ENCODE data around the gene TMEM191C.
"Not testable (repeated sequence)": the region's sequence is repeated elsewhere in the genome, so short reads cannot be mapped to it uniquely, and the experiment has no call there.

DNA sequence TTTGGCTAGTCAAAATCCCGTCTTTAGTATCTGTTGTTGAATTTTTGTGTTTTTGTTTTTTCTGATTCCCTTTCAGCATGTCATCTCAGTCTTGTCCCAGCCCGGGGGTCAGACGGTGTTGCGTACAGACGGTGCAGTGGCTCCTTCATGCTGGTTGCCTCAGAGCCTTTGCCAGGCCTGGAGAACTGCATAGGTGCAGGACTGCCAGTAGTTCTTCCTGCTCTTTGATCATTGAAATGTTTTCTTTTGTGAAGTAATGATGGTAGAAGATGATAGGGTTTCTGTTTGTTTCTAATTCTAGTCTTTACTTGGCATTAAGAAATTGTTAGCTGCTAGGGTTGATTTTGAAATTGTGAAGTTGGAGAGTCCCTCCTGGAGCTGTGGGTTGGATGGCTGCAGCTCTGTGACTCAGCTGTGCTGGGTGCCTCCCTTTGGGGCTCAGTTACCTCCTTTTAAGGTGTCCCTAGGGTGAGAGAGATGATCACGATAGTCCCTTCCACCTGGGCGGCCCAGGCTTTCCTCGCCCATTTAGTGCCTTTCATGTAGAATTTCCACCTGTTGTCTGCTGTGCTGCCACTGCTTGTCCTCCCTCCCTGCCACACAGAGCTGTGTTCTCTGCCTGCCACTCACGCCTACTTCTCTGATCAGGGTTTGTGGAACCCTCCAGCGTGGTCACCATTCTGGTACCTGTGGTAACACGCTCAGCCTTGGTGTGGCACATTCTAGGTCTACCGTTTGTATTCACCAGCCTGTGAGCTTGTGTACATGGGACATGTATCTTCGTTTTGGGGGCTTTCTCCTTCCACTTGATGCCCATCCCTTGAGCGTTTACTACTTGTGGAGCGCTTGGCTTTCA is 32.6 kb upstream of the TMEM191C start:
- TF ChIP-seq, protein P1, sequence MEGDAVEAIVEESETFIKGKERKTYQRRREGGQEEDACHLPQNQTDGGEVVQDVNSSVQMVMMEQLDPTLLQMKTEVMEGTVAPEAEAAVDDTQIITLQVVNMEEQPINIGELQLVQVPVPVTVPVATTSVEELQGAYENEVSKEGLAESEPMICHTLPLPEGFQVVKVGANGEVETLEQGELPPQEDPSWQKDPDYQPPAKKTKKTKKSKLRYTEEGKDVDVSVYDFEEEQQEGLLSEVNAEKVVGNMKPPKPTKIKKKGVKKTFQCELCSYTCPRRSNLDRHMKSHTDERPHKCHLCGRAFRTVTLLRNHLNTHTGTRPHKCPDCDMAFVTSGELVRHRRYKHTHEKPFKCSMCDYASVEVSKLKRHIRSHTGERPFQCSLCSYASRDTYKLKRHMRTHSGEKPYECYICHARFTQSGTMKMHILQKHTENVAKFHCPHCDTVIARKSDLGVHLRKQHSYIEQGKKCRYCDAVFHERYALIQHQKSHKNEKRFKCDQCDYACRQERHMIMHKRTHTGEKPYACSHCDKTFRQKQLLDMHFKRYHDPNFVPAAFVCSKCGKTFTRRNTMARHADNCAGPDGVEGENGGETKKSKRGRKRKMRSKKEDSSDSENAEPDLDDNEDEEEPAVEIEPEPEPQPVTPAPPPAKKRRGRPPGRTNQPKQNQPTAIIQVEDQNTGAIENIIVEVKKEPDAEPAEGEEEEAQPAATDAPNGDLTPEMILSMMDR (IDR thresholded peaks at IDR 0.05) = not testable (repeated sequence)
- TF ChIP-seq EZH2, EZH2phosphoT487 (IDR thresholded peaks at IDR 0.05): not testable (repeated sequence)
